Measurements from ENCODE around the gene ECD. TPM values are rescaled to one million over a fixed set of nuclear protein-coding genes. Genes with fewer than 3 reads are reported as not detected.

Gene ECD
- total RNA-seq, 1 experiment from 2014 or later = 25.4 TPM

- TF ChIP-seq, protein P1, sequence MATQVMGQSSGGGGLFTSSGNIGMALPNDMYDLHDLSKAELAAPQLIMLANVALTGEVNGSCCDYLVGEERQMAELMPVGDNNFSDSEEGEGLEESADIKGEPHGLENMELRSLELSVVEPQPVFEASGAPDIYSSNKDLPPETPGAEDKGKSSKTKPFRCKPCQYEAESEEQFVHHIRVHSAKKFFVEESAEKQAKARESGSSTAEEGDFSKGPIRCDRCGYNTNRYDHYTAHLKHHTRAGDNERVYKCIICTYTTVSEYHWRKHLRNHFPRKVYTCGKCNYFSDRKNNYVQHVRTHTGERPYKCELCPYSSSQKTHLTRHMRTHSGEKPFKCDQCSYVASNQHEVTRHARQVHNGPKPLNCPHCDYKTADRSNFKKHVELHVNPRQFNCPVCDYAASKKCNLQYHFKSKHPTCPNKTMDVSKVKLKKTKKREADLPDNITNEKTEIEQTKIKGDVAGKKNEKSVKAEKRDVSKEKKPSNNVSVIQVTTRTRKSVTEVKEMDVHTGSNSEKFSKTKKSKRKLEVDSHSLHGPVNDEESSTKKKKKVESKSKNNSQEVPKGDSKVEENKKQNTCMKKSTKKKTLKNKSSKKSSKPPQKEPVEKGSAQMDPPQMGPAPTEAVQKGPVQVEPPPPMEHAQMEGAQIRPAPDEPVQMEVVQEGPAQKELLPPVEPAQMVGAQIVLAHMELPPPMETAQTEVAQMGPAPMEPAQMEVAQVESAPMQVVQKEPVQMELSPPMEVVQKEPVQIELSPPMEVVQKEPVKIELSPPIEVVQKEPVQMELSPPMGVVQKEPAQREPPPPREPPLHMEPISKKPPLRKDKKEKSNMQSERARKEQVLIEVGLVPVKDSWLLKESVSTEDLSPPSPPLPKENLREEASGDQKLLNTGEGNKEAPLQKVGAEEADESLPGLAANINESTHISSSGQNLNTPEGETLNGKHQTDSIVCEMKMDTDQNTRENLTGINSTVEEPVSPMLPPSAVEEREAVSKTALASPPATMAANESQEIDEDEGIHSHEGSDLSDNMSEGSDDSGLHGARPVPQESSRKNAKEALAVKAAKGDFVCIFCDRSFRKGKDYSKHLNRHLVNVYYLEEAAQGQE (IDR thresholded peaks at IDR 0.05; ENCODE audit: low read depth) = no peak
- peak; percentile 98 for TF ChIP-seq SRF (IDR thresholded peaks at IDR 0.05; ENCODE audit: low read depth)
- TF ChIP-seq JUND (IDR thresholded peaks at IDR 0.05) = no peak
- no peak for TF ChIP-seq ZNF274 (IDR thresholded peaks at IDR 0.05; ENCODE audit: low read depth, low read length)
- TF ChIP-seq EGR1 (IDR thresholded peaks at IDR 0.05; ENCODE audit: low read depth) = peak; percentile 72
- peak; percentile 80 for TF ChIP-seq SP1 (IDR thresholded peaks at IDR 0.05; ENCODE audit: low read depth)
Observed at GRCh38 chr10:73167783-73168464, at the start of gene ECD, which contains the start of gene FAM149B1 (continued).

DNA sequence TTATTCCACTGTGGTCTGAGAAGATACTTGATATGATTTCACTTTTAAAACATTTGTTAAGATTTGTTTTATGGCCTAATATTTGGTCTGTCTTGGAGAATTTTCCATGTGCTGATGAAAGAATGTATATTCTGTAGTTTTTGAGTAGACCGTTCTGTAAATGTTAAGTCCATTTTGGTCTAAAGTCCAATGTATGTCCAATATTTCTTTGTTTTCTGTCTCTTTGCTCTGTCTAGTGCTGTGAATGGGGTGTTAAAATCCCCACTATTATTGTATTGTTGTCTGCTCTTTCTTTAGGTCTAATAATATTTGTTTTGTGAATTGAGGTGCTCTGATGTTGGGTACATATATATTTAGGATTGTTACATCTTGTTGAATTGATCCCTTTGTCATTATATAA lies 47.9 kb upstream of the ECD start:
- TF ChIP-seq POLR2A (IDR thresholded peaks at IDR 0.05; ENCODE audit: borderline replicate concordance, extremely low read depth, insufficient read depth, insufficient read length) = no peak
- no peak for TF ChIP-seq CBX3 (IDR thresholded peaks at IDR 0.05; ENCODE audit: low read depth)
- TF ChIP-seq, protein P2, sequence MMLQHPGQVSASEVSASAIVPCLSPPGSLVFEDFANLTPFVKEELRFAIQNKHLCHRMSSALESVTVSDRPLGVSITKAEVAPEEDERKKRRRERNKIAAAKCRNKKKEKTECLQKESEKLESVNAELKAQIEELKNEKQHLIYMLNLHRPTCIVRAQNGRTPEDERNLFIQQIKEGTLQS (IDR thresholded peaks at IDR 0.05) = no peak
- TF ChIP-seq, protein P3, sequence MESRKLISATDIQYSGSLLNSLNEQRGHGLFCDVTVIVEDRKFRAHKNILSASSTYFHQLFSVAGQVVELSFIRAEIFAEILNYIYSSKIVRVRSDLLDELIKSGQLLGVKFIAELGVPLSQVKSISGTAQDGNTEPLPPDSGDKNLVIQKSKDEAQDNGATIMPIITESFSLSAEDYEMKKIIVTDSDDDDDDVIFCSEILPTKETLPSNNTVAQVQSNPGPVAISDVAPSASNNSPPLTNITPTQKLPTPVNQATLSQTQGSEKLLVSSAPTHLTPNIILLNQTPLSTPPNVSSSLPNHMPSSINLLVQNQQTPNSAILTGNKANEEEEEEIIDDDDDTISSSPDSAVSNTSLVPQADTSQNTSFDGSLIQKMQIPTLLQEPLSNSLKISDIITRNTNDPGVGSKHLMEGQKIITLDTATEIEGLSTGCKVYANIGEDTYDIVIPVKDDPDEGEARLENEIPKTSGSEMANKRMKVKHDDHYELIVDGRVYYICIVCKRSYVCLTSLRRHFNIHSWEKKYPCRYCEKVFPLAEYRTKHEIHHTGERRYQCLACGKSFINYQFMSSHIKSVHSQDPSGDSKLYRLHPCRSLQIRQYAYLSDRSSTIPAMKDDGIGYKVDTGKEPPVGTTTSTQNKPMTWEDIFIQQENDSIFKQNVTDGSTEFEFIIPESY (IDR thresholded peaks at IDR 0.05; ENCODE audit: extremely low read depth, insufficient replicate concordance, low read length) = no peak
- no peak for TF ChIP-seq SIN3A (IDR thresholded peaks at IDR 0.05; ENCODE audit: low read depth)
- TF ChIP-seq ZNF274 (IDR thresholded peaks at IDR 0.05; ENCODE audit: low read depth, low read length) = no peak
- TF ChIP-seq EGR1 (IDR thresholded peaks at IDR 0.05; ENCODE audit: low read depth) = no peak
- intact Hi-C loops (cut with micrococcal nuclease) = no loop called here
- Histone ChIP-seq H3K4me3 (replicated peaks in 1 of 2; ENCODE audit: low read depth in 1 of 2, low read length in 2 of 2) (no peak overlapping the region), H3K27me3 (ENCODE audit: insufficient read depth, low read length) (no peaks in the 10 kb centered on the region), H3K79me2 (ENCODE audit: insufficient read depth, low read length) (no peaks in the 10 kb centered on the region), H2AFZ (ENCODE audit: low read depth, low read length, poor library complexity, severe bottlenecking) (no peak overlapping the region), H3K9ac (ENCODE audit: low read length) (no peak overlapping the region), H3K4me1 (ENCODE audit: control insufficient read depth in 1 of 2, insufficient read depth in 2 of 2, low read length in 2 of 2) (no peaks in the 10 kb centered on the region), H3K4me2 (ENCODE audit: low read length) (no peak overlapping the region), H3K9me3 (ENCODE audit: control insufficient read depth in 1 of 2, insufficient read depth in 1 of 2, low read depth in 1 of 2, low read length in 2 of 2) (no peaks in the 10 kb centered on the region), H3K27ac (ENCODE audit: low read depth, low read length) (no peak overlapping the region), H4K20me1 (ENCODE audit: insufficient read depth) (no peaks in the 10 kb centered on the region), H3K36me3 (ENCODE audit: control insufficient read depth in 1 of 2, insufficient read depth in 2 of 2, low read length in 2 of 2) (no peaks in the 10 kb centered on the region), H3K9me2 (ENCODE audit: insufficient read depth) (no peaks in the 10 kb centered on the region)
- ChIA-PET POLR2A (no interaction called here), CTCF (no interaction called here), RAD21 (ENCODE audit: low non-redundant PET in 1 of 2, low total read pairs in 2 of 2, uncharacterized antibody in 2 of 2, unreplicated experiment in 2 of 2) (no interaction called here)
- DNase-seq (ENCODE audit: low read depth, low spot score) (no peak), ATAC-seq (no peak)
- BruUV-seq (replicated peaks) = no TSS peak

Data from HCT116 (cell line).